ENCODE measurements around the gene NUDT17. TPM values are rescaled to one million over a fixed set of nuclear protein-coding genes. Genes with fewer than 3 reads are reported as not detected.

NUDT17 gene
- total and polyA plus RNA-seq, 2 of the 8 experiments (the other 6 are each of a cell fraction or from before 2014, with no cell fraction given), result 2.7 to 4.1 TPM

- TF ChIP-seq EGR1 (IDR thresholded peaks at IDR 0.05; ENCODE audit: borderline replicate concordance, low read depth, low read length), result peak; percentile 6; the same call in 1 of the 2 replicates
- 0 out of 2 replicates have a peak, but pooled peaks have one; percentile 35 for TF ChIP-seq SP1 (IDR thresholded peaks at IDR 0.05; ENCODE audit: low read depth, low read length)
- no peak for TF ChIP-seq CTBP2 (IDR thresholded peaks at IDR 0.05; ENCODE audit: borderline replicate concordance, insufficient read depth, insufficient read length, low read length)
- TF ChIP-seq SIN3A (conservative IDR thresholded peaks at IDR 0.05 in 1 of 2, IDR thresholded peaks at IDR 0.05 in 1 of 2; ENCODE audit: low read depth in 1 of 2, low read length in 2 of 2), result no peak
- TF ChIP-seq CBX5 (IDR thresholded peaks at IDR 0.05; ENCODE audit: low read depth, low read length), result no peak
- TF ChIP-seq TEAD4 (IDR thresholded peaks at IDR 0.05; ENCODE audit: low read depth, low read length), result 0 out of 2 replicates have a peak, but pooled peaks have one; percentile 3
- TF ChIP-seq ASH2L (IDR thresholded peaks at IDR 0.05; ENCODE audit: low read length), result no peak
- no peak for TF ChIP-seq YY1 (IDR thresholded peaks at IDR 0.05; ENCODE audit: low read depth, low read length)
- no peak for TF ChIP-seq CEBPB (IDR thresholded peaks at IDR 0.05; ENCODE audit: low read depth, low read length)
- peak; percentile 26 for TF ChIP-seq KDM4A (IDR thresholded peaks at IDR 0.05; ENCODE audit: low read depth, low read length, severe bottlenecking)
- TF ChIP-seq RFX5 (IDR thresholded peaks at IDR 0.05; ENCODE audit: borderline replicate concordance, low read depth, low read length), result no peak
- TF ChIP-seq CBX8 (IDR thresholded peaks at IDR 0.05; ENCODE audit: borderline replicate concordance, low read depth, low read length), result no peak
- TF ChIP-seq, protein P1, sequence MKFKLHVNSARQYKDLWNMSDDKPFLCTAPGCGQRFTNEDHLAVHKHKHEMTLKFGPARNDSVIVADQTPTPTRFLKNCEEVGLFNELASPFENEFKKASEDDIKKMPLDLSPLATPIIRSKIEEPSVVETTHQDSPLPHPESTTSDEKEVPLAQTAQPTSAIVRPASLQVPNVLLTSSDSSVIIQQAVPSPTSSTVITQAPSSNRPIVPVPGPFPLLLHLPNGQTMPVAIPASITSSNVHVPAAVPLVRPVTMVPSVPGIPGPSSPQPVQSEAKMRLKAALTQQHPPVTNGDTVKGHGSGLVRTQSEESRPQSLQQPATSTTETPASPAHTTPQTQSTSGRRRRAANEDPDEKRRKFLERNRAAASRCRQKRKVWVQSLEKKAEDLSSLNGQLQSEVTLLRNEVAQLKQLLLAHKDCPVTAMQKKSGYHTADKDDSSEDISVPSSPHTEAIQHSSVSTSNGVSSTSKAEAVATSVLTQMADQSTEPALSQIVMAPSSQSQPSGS (IDR thresholded peaks at IDR 0.05; ENCODE audit: low read length), result no peak
Measured at GRCh38 chr1:145858238-145858900, 12.9 kb downstream of the NUDT17 start (continued).
